Endometrium (tissue), 2 donors: ENCODE results near the gene KRT86.

Source experiments
- FAIRE-seq: peaks from 2 replicates; lab custom pipeline; 2012; peaks lifted over from hg19 to GRCh38; lab: Jason Lieb, UNC
- donor health status: control.
- donor health status: control.

The KRT86 gene

GRCh38 chr12:52274521-52275120 is at the start of gene KRT86:
Gene KRT86 (plus strand): TSS chr12:52274645. CDS start chr12:52301917, 27,272 bp downstream.
- FAIRE-seq = no peak

GRCh38 chr12:52225752-52226151 is 48.7 kb upstream of the KRT86 start:
- no peak for FAIRE-seq

- no peak for FAIRE-seq
Observed at GRCh38 chr12:52226446-52226845, 48.0 kb upstream of the KRT86 start.

- no peak for FAIRE-seq
Observed at GRCh38 chr12:52227606-52228166, 46.8 kb upstream of the KRT86 start.

- FAIRE-seq = no peak
Observed at GRCh38 chr12:52228366-52228765, 46.1 kb upstream of the KRT86 start.

GRCh38 chr12:52228931-52229330 is 45.5 kb upstream of the KRT86 start:
- no peak for FAIRE-seq

- no peak for FAIRE-seq
Observed at GRCh38 chr12:52229836-52230343, 44.6 kb upstream of the KRT86 start.

GRCh38 chr12:52230364-52231281 is 43.8 kb upstream of the KRT86 start:
- no peak for FAIRE-seq

GRCh38 chr12:52231305-52232202 is 42.9 kb upstream of the KRT86 start:
- no peak for FAIRE-seq

- FAIRE-seq = no peak
Observed at GRCh38 chr12:52232203-52232673, 42.2 kb upstream of the KRT86 start.

GRCh38 chr12:52232674-52233461 is 41.6 kb upstream of the KRT86 start, which contains the start of gene KRT7:
Gene KRT7 (plus strand): TSS chr12:52233243. CDS start chr12:52233297, 54 bp downstream.
- FAIRE-seq = no peak

GRCh38 chr12:52233462-52234207 is 40.8 kb upstream of the KRT86 start:
- no peak for FAIRE-seq

- FAIRE-seq = no peak
Observed at GRCh38 chr12:52234223-52234810, 40.1 kb upstream of the KRT86 start.

- no peak for FAIRE-seq
Observed at GRCh38 chr12:52235001-52235764, 39.3 kb upstream of the KRT86 start.

- FAIRE-seq = no peak
Observed at GRCh38 chr12:52235822-52236361, 38.6 kb upstream of the KRT86 start.

- FAIRE-seq = no peak
Observed at GRCh38 chr12:52236386-52237050, 37.9 kb upstream of the KRT86 start.

- no peak for FAIRE-seq
Observed at GRCh38 chr12:52238207-52238840, 36.1 kb upstream of the KRT86 start.
